HuH-7 (cell line): ENCODE measurements around the gene PRIM1.
"Not testable (repeated sequence)": the region's sequence is repeated elsewhere in the genome, so short reads cannot be mapped to it uniquely, and the experiment has no call there.

Experiments used
- DNase-seq: peaks from one replicate; pipeline ENCODE4 v3.0.0; 2011; ENCODE audit warnings: low spot score

The PRIM1 gene

DNA sequence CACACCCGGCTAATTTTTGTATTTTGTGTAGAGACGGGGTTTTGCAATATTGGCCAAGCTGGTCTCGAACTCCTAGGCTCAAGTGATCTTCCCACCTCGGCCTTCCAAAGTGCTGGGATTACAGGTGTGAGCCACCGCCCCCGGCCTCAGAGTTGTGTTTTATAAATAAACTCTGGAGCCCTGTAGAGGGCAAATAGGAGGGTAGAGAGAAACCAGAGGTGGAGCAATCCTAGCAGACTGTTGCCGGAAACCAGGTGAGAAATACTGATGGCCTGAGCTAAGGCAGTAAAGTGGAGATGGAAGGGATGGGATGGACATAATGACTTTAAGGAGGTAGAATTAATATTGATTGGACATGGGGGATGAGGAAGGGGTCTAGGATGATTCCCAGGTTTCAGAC lies 8.3 kb upstream of the PRIM1 start:
- no peak for DNase-seq

DNA sequence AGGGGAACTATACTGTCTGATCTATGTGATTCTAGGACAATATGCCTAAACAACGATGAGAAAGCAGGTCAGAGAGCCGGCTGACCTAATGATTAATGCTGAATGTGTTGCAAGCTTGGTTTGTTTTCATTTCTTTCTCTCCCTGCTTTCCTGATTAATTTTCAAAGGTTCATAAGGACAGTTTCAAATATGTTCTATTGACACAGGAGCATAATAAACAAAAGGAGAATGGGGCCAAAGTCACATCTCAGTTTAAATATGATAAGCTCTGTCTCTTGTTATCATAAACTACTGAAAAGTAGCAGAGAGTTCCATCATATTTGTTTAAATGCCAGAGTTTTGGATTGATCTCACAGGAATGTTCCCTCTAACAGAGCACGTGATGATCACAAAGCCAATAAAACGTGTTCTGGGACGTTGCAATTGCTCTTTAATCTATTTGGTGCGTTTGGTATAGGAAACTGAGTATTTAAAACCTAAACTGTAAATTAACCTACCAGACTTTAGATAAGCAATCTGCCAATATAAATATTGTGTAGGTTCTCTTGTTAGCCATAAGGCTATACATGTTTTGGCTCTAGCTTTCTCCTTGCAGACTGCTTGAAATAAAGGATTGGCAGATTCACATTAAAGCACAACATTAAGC lies 7.3 kb upstream of the PRIM1 start:
- no peak for DNase-seq

DNA sequence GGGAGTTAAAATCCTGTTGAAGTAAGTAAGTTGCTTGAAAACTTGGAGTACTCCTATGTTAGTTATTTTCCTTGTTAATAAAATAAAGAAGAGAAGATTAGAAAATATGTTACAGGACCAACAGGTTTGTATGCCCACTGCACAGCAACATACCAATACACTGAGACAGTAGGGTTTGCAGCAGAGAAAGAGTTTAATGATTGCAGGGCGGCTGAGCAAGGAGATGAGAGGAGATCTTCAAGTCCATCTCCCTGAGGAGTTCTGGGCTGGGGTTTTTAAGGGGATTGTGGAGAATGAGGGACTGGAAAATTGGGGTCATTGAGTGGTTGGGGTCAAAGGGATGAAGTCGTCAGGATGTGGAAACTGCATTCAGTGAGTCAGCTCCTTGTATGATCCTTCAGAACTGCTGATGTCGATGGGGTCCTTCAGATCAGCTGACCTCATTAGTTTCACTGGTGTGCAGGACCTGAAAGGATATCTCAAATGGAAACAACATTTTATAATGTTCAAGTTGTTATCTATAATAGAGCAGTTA lies 6.7 kb upstream of the PRIM1 start:
- DNase-seq = no peak

DNA sequence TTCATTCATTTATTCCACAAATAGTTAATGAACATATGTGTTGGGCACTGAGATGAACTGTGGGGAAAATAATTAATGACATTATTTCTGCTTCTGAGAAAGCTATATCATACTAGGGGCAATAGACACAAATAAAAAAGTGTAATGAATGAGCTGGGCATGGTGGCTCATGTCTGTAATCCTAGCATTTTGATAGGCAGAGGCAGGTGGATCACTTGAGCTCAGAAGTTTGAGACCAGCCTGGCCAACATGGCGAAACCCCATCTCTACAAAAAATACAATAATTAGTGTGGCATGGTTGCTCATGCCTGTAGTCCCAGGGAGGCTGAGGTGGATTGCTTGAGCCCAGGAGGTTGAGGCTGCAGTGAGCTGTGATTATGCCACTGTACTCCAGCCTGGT lies 5.8 kb upstream of the PRIM1 start:
- DNase-seq = not testable (repeated sequence)

DNA sequence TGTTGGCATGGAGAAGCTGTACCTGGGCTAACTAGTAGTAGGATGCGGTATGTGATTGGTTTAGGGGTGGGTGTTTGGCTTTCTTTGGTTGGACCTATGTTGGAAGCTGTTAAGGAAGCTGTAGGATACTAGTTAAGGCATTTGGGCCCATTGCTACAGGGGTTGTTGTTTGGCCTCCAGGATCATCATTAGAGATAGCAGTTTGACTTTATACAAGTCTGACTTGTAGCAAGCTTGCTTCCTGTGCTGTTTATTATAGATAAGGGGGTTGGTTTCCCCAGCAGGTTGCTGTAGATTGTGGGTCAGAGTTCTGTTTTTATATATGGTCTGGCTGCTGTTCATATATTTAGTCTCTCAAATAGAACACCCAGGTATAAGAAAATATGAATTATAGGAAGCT lies 1.4 kb upstream of the PRIM1 start:
- no peak for DNase-seq

DNA sequence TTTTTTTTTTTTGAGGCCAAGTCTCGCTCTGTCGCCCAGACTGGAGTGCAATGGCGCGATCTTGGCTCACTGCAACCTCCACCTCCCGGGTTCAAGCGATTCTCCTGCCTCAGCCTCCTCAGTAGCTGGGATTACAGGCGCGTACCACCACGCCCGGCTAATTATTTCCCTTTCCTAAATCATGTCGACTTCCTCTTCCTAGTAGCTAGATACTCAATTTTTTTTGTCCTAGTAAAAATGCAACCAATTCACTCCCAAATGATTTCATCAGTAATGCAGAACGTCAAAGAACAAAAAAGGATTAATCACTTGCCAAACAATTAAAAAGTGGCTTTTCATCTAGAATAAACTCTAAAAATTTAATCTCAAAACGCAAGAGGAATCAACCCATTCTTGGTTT lies 1.5 kb downstream of the PRIM1 start:
- DNase-seq = not testable (repeated sequence)

DNA sequence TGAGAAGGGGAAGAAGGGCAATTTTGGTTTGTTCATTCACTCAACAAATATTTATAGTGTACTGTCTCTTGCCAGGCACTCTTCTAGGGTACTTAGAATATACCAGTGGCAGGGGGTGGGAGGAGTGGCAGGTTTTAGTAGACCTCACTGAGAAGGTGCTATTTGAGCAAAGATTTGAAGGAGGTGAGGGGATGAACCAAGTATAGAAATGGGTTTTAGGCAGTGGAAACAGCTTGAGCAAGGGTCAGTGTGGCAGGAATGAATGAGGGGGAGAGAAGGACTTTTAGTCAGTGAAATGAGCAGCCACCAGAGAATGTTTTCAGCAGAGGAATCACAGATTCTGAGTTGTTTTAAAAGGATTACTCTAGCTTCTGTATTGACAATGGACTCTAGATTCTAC lies 2.3 kb downstream of the PRIM1 start:
- no peak for DNase-seq

DNA sequence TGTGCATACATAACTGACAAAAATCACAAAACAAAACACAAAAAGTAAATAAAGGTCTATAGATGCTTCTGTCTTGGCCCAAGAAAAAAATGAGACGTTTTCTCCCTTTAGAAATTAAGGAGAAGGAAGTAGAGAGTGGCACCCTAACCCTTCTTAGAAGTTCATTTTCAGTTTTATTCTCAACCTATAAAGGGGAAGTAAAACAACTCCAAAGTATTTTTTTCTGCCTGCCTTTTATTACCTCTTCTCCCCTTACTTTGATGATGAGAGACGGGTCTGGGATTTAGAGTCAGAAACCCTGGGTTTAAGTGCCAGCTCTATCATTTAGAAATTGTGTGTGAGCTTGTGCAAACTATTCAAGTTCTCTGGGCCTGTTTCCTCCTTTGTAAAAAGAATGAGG lies 2.8 kb downstream of the PRIM1 start:
- DNase-seq = no peak

DNA sequence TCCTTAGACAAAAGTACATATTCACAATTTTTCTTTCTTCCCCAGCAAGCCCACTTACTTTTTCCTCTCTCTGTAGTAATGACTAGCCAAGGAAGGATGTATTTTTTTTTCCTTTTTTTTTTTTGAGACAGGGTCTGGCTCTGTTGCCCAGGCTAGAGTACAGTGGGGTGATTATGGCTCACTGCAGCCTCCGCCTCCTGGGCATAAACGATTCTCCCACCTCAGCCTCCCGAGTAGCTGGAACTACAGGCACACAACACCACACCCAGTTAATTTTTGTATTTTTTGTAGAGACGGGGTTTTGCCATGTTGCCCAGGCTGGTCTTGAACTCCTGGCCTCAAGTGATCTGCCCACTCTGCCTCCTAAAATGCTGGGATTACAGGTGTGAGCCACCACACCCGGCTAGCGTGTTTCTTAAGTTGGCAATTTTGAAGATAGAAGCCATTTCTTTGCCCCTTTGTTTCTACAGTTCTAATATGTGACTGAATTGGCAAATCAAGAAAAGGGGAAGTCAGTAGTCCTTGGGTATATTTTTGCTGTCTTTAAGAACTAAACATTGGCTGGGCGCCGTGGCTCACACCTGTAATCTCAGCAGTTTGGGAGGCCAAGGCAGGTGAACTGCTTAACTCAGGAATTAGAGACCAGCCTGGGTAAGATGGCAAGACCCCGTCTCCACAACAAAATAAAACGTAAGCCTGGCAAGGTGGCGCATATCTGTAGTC lies 23.8 kb downstream of the PRIM1 start:
- no peak for DNase-seq

DNA sequence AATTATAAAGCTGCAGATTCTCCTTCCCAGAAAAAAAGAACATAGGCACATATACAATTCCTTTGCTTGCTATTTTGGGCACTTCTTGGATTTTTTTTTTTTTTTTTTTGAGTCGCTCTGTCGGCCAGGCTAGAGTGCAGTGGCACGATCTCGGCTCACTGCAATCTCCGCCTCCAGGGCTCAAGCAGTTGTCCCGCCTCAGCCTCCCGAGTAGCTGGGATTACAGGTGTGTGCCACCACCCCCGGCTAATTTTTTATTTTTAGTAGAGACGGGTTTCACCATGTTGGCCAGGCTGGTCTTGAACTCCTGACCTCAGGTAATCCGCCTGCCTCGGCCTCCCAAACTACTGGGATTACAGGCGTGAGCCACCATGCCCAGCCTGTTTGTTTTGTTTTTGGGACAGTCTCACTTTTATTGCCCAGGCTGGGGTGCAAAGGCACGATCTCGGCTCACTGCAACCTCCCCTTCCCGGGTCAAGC lies 25.9 kb downstream of the PRIM1 start:
- not testable (repeated sequence) for DNase-seq

DNA sequence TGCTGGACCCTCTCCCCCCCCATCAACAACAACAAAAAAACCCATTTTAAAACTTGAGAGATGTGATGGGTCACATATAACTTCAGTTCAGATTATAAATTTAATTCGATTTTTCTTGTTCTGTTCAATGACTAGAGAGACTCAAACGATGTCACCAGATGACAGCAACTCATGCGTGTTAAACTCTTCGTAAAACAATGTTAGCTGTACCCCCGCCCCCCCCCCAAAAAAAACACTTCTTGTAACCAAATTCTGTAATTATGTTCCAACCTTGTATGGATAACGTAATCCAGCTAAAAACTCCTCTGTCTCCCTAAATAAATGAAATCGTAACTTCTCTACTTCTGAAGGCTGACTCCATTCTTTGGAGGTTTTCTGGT lies 26.4 kb downstream of the PRIM1 start:
- no peak for DNase-seq

DNA sequence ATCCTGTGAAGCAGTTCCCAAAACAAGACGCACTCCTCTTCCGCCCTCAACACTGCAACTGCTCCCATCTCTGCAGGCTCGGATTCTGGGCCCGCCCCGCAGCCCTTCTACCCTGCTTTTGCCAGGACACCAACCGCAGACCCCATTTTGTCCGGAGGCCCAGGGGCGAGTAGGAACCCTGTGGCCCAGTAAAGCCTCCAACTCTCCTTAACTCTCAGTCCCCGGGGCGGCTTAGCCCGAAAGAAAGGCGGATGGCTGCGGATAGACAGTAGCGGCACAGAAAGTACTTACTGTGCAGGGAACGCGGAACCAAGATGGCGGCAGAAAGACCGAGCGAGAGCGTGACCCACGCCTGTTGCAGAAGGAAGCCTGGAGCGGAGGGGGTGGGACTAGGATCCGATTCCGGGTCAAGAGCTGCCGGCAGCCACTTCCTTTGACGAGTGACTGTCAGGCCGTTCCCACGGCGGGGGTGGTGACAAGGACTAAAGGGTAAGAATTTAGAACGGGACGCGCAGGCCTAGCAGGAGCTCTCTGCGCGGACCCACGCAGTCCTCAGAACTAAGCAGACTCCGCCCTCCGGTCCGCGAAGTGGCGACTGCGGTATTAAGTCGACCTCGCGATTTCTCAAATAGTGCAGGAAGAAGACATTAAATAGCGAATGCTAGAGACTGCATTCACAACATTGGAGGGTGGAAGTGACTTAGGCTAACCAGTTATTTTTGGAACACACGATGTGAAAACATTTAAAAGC lies 27.0 kb downstream of the PRIM1 start, which contains the start of gene NACA:
NACA (minus strand) TSS at position 328 of the 751 bp plus-strand sequence. CDS start 778 bp downstream, outside the sequence.
- DNase-seq = peak; percentile 94

DNA sequence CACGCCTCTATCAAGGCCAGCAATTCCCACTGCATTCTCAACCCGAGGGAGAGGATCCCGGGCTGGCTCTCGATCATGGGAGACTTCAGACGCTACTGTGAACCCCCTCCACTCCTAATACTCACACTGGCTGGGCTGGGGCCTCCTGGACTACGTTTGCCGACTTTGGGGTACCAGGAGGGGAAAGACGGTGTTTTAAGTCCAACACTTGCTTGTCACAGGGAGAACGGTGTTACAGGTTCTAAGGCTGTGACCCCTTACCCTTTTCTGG lies 27.5 kb downstream of the PRIM1 start:
- DNase-seq = no peak

DNA sequence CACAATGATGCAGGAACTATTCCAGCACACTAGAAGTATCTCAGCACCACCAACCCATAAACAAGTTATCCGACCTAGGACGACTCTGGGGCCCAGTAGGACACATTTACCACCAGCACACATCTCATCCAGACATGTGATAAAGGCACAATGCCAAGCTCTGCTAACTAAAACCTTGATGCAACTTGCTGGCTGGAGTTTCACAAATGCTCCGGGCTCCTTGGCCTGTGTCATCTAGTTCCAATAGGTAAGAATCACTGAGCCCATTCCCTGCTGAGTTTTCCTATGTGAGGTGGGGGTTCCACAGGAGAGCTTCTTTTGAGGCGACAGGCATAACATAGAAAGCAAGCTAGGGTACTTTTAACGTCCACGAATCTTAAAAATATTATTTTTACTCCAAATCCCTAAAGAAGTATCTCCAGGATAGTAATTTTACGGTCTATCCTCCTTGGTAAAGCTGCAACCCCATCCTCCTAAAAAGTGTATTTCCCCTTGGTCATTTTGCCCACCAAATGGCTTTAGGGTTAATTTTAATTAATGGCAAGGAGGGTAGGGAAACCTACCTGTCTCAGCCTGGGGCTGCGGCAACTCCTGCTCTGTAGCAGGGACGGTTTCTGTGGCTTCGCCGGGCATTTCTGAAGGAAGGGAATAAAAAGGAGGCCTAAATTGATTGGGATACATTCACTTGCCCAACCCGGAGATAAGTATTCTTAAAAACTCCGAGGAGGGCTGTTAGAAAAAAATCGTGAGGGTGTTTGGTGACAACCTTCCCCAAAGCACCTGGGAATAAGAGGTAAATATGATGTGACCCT lies 28.0 kb downstream of the PRIM1 start:
- no peak for DNase-seq

DNA sequence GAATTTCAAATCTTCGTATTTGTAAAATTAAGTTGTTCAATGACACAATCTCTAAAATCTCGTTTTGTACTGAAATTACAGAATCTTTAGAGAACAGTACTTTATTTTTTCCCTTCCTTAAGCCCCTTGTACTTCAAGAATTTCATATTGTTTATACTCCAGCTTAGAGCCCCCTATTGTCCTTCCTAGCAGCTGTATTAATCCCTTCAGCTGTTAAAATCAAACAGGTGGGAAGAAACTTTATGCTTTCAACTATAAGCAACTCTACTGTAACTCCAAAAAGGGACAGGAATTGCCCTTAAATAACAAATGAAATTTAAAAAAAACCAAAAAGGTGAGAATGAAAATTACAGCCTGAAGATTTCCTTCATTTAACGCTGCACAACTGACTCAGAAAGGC lies 28.8 kb downstream of the PRIM1 start:
- no peak for DNase-seq

DNA sequence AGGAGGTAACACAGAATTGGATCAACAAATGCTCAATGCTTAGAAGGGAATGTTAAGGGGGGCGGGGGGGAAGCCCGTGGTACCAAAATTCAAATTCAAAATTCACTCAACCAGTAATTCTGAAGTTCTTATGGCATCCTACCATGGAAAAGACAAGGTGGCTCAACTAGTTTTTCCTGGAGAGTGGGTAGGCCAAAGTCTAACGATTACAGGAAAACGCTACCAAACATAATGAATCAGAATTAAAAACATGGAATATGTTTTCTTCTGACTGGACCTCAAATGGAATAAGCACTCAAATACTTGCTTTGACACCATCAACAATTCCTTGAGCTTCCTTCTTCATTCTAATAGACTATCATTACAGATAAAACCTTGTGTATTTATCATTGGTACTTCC lies 29.3 kb downstream of the PRIM1 start:
- DNase-seq = no peak

DNA sequence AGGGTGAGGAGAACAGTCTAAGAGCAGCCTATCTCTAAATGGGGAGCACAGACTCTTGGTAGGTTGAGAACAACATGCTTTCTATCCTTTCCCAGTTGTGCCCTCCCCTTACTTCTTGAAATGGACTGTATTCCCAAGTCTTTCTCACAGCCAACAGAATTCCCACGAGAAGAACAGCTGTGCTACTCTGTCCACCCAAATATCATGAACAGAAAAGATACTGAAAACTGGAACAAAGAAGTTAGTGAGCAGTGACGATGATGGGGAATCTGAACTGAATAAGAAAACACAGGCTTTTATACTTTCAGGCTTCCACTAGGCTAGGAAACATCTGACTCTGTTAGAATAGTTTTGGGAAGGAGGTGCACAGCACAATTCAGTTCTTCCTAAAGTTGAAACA lies 30.4 kb downstream of the PRIM1 start:
- no peak for DNase-seq

DNA sequence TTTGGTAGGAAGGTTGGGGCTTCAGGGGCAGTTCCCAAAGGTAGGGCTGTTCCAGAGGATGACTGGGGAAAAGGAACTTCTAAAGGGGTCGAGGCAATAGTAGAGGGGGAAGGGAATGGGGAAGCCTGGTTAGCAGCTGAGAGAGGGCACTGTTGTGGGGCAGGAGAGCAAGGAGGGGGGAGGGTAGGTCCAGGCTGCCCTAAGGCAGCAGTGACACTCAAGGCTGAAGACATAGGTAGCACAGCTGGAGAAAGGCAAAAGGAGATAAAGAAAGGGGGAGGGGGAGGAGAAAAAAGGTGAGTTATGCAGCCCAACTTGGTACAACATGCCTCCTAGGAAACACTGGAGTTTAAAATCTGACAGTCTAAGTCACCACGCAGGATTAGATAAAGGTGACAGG lies 30.9 kb downstream of the PRIM1 start:
- no peak for DNase-seq

DNA sequence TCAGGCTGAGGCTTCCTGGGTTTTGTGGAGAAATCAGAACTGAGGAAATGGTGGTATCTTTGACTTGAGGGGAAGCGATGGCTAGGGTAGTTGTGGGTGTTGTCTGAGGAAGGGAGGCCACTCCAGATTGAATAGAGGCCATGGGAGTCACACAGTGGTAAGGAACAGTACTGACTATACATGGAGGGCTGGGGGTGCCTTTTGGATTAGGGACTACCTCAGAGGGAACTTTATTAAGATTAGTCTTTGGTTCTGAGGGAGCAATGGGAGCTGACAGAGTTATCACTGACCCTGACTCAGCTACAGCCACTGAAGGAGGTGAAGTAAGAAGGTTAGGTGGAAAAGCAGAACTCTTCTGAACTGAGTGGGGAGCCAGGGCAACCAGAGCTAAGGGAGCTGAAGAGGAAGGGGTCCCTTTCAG lies 31.4 kb downstream of the PRIM1 start:
- DNase-seq = no peak

DNA sequence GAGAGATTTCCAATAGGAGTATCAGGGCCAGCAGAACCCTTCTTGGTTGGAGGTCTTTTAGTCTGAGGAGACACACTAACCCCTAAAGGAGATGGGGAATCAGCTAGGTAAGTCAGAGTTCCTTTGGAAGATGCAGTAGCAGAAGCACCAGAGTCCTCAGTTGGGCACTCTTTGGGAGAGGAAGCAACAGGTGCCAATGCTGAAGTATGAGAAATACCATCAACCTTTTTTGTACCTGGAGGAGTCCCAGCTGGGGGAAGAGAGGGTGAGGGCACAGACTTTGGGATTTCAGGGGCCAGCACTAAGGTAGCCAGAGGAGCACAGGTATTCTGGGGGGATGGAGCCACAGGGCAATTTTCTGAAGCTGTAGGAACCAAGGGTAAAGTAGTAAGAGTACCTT lies 33.1 kb downstream of the PRIM1 start:
- no peak for DNase-seq

DNA sequence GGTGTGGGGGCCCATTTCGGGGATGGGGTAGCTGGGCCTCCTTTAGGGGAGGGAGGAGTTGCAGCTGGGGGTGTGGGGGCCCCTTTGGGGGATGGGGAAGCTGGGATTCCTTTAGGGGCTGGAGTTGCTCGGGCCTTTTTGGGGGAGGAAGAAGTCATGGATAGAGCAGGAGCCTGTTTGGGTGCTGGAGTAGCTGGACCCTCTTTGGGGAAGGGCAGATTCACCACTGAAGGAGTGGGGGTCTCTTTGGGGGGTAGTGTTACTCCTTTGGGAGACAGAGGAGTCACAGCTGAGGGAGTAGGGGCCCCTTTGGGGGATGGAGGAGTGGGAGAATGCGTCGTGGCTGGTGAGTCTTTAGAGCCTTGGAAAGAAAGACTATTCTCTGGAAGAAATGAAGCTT lies 33.5 kb downstream of the PRIM1 start:
- no peak for DNase-seq

DNA sequence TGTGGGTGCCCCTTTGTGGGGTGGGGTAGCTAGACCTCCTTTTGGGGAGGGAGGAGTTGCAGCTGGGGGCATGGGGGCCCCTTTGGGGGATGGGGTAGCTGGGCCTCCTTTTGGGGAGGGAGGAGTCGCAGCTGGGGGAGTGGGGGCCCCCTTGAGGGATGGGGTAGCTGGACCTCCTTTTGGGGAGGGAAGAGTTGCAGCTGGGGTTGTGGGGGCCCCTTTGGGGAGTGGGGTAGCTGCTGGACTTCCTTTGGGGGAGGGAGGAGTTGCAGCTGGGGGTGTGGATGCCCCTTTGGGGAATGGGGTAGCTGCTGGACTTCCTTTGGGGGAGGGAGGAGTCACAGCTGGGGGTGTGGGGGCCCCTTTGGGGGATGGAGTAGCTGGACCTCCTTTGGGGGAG lies 34.0 kb downstream of the PRIM1 start:
- no peak for DNase-seq
